HCT116 (cell line): ENCODE measurements around the gene TMEM266. TPM values are rescaled to one million over a fixed set of nuclear protein-coding genes. Genes with fewer than 3 reads are reported as not detected.

ENCODE experiments used
- ATAC-seq: fragments of 200-7000 bp; cut with Tn5 transposase; 2 replicates; pipeline ENCODE4 v1.9.1; 2020; ENCODE audit warnings: mild to moderate bottlenecking, moderate library complexity
- BruUV-seq: library from RNA; stranded (reverse); fragments of 400-500 nt; replicated peaks from 2 replicates; lab custom pipeline; 2021; lab: Mats Ljungman, UMichigan
- CTCF ChIA-PET: fragments of 300-600 bp; sonication (Branson Sonifier 250); formaldehyde crosslinking; loops from one replicate; lab custom pipeline; 2021; ENCODE audit warnings: antibody characterized with exemption; lab: Charles Lee
- POLR2A ChIA-PET: fragments of 300-600, 350-600 bp; sonication (Branson Sonifier 250); formaldehyde crosslinking; loops from one replicate; lab custom pipeline; 2021; ENCODE audit warnings: antibody characterized with exemption; lab: Charles Lee
- RAD21 ChIA-PET, 2 experiments: fragments of 300-600 bp; sonication (Branson Sonifier 250); formaldehyde crosslinking; loops; one replicate each; lab custom pipeline; 2023; ENCODE audit warnings: low total read pairs in 2 of 2; ENCODE audit not compliant: uncharacterized antibody in 2 of 2, unreplicated experiment in 2 of 2, low non-redundant PET in 1 of 2; lab: Charles Lee
- DNase-seq: peaks from one replicate; pipeline ENCODE4 v3.0.0-alpha.2; 2010; ENCODE audit warnings: low read depth, low spot score
- H2AFZ ChIP-seq: fragments of 200-600 bp; shearing (Covaris generic), sonication (generic); 2 replicates; pipeline ENCODE4 v1.6.1; 2017; ENCODE audit warnings: low read depth, mixed run types, mixed read lengths, antibody characterized with exemption, low read length; ENCODE audit not compliant: poor library complexity, severe bottlenecking
- H3K27ac ChIP-seq: 2 replicates; pipeline ENCODE4 v1.5.1; 2012; ENCODE audit warnings: low read depth, low read length
- H3K27me3 ChIP-seq: fragments of 200-600 bp; sonication (generic); 2 replicates; pipeline ENCODE4 v1.6.1; 2016; ENCODE audit warnings: mixed run types, low read length, mixed read lengths; ENCODE audit not compliant: insufficient read depth
- H3K36me3 ChIP-seq, 2 experiments: fragments of 200-500 bp in 1 of 2; fragments of 200-600 bp in 1 of 2; sonication (Bioruptor generic) in 1 of 2; sonication (generic) in 1 of 2; 2 replicates each; pipeline versions ENCODE4 v1.5.1 to v1.6.1; 2014 to 2016; ENCODE audit warnings: low read length in 2 of 2, inconsistent platforms in 1 of 2, mixed read lengths in 1 of 2, mixed run types in 1 of 2; ENCODE audit not compliant: insufficient read depth in 2 of 2, control insufficient read depth in 1 of 2
- H3K4me1 ChIP-seq, 2 experiments: fragments of 200-600 bp in 1 of 2; sonication (generic) in 1 of 2; 2 replicates each; pipeline versions ENCODE4 v1.5.1 to v1.6.1; 2012 to 2017; ENCODE audit warnings: low read length in 2 of 2, inconsistent platforms in 1 of 2, mild to moderate bottlenecking in 1 of 2, mixed read lengths in 1 of 2, mixed run types in 1 of 2, moderate library complexity in 1 of 2; ENCODE audit not compliant: insufficient read depth in 2 of 2, control insufficient read depth in 1 of 2
- H3K4me2 ChIP-seq: fragments of 200-600 bp; sonication (generic); 2 replicates; pipeline ENCODE4 v1.6.1; 2017; ENCODE audit warnings: mixed run types, low read length, mixed read lengths
- H3K4me3 ChIP-seq, 2 experiments: fragments of 200-600 bp in 1 of 2; sonication (generic) in 1 of 2; replicated peaks in 1 of 2; 2 replicates each; pipeline ENCODE4 v1.5.1; 2011 to 2016; ENCODE audit warnings: low read length in 2 of 2, control low read depth in 1 of 2, low read depth in 1 of 2, mild to moderate bottlenecking in 1 of 2, mixed read lengths in 1 of 2, mixed run types in 1 of 2
- H3K79me2 ChIP-seq: fragments of 200-600 bp; sonication (generic); 2 replicates; pipeline ENCODE4 v1.6.1; 2017; ENCODE audit warnings: mild to moderate bottlenecking, mixed run types, low read length, moderate library complexity, mixed read lengths; ENCODE audit not compliant: insufficient read depth
- H3K9ac ChIP-seq: fragments of 200-600 bp; sonication (generic); 2 replicates; pipeline ENCODE4 v1.6.1; 2016; ENCODE audit warnings: low read length, mixed read lengths
- H3K9me2 ChIP-seq: fragments of 200-600 bp; sonication (generic), shearing (Covaris generic); 2 replicates; pipeline ENCODE4 v1.6.1; 2017; ENCODE audit warnings: mixed run types, mild to moderate bottlenecking, moderate library complexity; ENCODE audit not compliant: insufficient read depth
- H3K9me3 ChIP-seq, 2 experiments: fragments of 200-500 bp in 1 of 2; fragments of 200-600 bp in 1 of 2; sonication (Bioruptor generic) in 1 of 2; sonication (generic) in 1 of 2; 2 replicates each; pipeline ENCODE4 v1.6.1; 2014 to 2017; ENCODE audit warnings: low read length in 2 of 2, mixed read lengths in 2 of 2, inconsistent platforms in 1 of 2, low read depth in 1 of 2, mild to moderate bottlenecking in 1 of 2, mixed run types in 1 of 2, moderate library complexity in 1 of 2; ENCODE audit not compliant: control insufficient read depth in 1 of 2, insufficient read depth in 1 of 2
- H4K20me1 ChIP-seq: fragments of 200-600 bp; sonication (generic), shearing (Covaris generic); 2 replicates; pipeline ENCODE4 v1.6.1; 2017; ENCODE audit warnings: mixed run types, mild to moderate bottlenecking, moderate library complexity; ENCODE audit not compliant: insufficient read depth
- CBX3 ChIP-seq: IDR thresholded peaks from 2 replicates; pipeline ENCODE4 v1.6.1; 2012; ENCODE audit warnings: low read depth
- CEBPB ChIP-seq: IDR thresholded peaks from 2 replicates; pipeline ENCODE4 v1.6.1; 2012; ENCODE audit warnings: low read depth
- EGR1 ChIP-seq: IDR thresholded peaks from 2 replicates; pipeline ENCODE4 v1.6.1; 2012; ENCODE audit warnings: low read depth
- ELF1 ChIP-seq: IDR thresholded peaks from 2 replicates; pipeline ENCODE4 v1.6.1; 2012; ENCODE audit warnings: low read depth, borderline replicate concordance
- EZH2phosphoT487 ChIP-seq: fragments of 200-600 bp; IDR thresholded peaks from 2 replicates; pipeline ENCODE4 v1.6.1; 2018; ENCODE audit warnings: antibody characterized with exemption, borderline replicate concordance
- FOSL1 ChIP-seq: IDR thresholded peaks from 2 replicates; pipeline ENCODE4 v1.6.1; 2012; ENCODE audit warnings: low read depth
- JUND ChIP-seq: IDR thresholded peaks from 2 replicates; pipeline ENCODE4 v1.6.1; 2012
- POLR2A ChIP-seq: IDR thresholded peaks from 2 replicates; pipeline ENCODE4 v1.7.0; 2011; ENCODE audit warnings: borderline replicate concordance; ENCODE audit not compliant: insufficient read depth, insufficient read length; ENCODE audit errors: extremely low read depth
- POLR2AphosphoS5 ChIP-seq: IDR thresholded peaks from 2 replicates; pipeline ENCODE4 v1.6.1; 2011; ENCODE audit warnings: mild to moderate bottlenecking, low read depth, low read length, moderate library complexity
- RAD21 ChIP-seq: IDR thresholded peaks from 2 replicates; pipeline ENCODE4 v1.6.1; 2012; ENCODE audit warnings: low read depth, mild to moderate bottlenecking
- SRF ChIP-seq: IDR thresholded peaks from 2 replicates; pipeline ENCODE4 v1.6.1; 2012; ENCODE audit warnings: low read depth
- TCF7L2 ChIP-seq: IDR thresholded peaks from 2 replicates; pipeline ENCODE4 v1.7.0; 2011; ENCODE audit warnings: borderline replicate concordance, inconsistent platforms; ENCODE audit not compliant: insufficient read depth, insufficient read length; ENCODE audit errors: extremely low read depth
- YY1 ChIP-seq: IDR thresholded peaks from 2 replicates; pipeline ENCODE4 v1.6.1; 2011; ENCODE audit warnings: low read length, low read depth, moderate library complexity, mild to moderate bottlenecking; ENCODE audit not compliant: insufficient replicate concordance; ENCODE audit errors: extremely low read depth
- intact Hi-C: fragments of 100-400 bp; cut with micrococcal nuclease; formaldehyde crosslinking; loops from 2 replicates; pipeline ENCODE4 v1.10.0; 2022
- total RNA-seq: library from RNA; stranded (reverse); gene quantifications from one replicate; pipeline ENCODE4 v1.2.1, GENCODE V29; 2021; ENCODE audit not compliant: unreplicated experiment
- TF ChIP-seq, protein P1 (sequence below): IDR thresholded peaks from 2 replicates; pipeline ENCODE4 v1.6.1; 2012; ENCODE audit warnings: low read depth
- TF ChIP-seq, protein P2 (sequence below): IDR thresholded peaks from 2 replicates; pipeline ENCODE4 v1.6.1; 2012
- TF ChIP-seq, protein P3 (sequence below): IDR thresholded peaks from 2 replicates; pipeline ENCODE4 v1.6.1; 2012

TMEM266 gene
- total RNA-seq, 1 experiment from 2014 or later = 0.91 TPM

DNA sequence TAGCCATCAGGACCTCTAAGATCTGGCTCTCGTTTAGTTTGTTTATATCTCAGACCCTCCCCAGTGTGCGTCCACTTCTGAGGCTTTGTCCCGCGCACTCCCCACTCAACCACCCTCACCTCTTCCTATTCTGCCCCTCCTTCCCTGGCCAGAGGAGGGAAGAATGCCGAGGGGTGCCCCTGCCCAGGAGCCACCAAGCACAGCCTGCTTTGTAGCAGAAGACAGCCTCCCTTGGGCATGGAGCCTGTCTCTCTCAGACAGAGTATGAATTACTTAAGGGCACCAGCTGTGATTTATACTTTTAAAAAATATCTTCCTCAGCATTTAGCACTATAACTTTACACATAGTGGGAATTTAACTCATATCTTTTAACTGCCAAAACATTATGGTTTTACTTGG, 6.0 kb downstream of the TMEM266 start (continued):
- TF ChIP-seq, protein P1, sequence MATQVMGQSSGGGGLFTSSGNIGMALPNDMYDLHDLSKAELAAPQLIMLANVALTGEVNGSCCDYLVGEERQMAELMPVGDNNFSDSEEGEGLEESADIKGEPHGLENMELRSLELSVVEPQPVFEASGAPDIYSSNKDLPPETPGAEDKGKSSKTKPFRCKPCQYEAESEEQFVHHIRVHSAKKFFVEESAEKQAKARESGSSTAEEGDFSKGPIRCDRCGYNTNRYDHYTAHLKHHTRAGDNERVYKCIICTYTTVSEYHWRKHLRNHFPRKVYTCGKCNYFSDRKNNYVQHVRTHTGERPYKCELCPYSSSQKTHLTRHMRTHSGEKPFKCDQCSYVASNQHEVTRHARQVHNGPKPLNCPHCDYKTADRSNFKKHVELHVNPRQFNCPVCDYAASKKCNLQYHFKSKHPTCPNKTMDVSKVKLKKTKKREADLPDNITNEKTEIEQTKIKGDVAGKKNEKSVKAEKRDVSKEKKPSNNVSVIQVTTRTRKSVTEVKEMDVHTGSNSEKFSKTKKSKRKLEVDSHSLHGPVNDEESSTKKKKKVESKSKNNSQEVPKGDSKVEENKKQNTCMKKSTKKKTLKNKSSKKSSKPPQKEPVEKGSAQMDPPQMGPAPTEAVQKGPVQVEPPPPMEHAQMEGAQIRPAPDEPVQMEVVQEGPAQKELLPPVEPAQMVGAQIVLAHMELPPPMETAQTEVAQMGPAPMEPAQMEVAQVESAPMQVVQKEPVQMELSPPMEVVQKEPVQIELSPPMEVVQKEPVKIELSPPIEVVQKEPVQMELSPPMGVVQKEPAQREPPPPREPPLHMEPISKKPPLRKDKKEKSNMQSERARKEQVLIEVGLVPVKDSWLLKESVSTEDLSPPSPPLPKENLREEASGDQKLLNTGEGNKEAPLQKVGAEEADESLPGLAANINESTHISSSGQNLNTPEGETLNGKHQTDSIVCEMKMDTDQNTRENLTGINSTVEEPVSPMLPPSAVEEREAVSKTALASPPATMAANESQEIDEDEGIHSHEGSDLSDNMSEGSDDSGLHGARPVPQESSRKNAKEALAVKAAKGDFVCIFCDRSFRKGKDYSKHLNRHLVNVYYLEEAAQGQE = no peak
- no peak for TF ChIP-seq EGR1
- TF ChIP-seq JUND = no peak
- TF ChIP-seq EZH2phosphoT487 = no peak
- no peak for TF ChIP-seq RAD21

DNA sequence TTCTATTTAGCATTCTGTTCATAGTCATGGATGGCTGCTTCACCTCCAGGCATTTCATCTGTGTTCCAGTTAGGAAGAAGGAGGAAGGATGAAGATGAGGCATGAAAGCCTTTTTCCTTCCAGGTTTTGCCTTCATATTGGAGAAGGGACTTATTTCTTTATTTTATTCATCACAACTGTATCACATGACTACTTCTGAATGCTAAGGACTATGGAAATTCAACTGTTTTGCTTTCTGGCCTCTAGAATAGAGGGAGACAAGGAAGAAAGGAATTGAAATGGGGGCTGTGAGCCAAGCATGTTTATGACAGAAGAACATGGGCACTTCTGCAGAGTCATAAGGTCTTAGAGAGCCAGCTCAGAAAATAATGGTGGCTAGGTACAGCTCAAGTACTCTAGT, 10.4 kb downstream of the TMEM266 start:
- H3K27ac ChIP-seq = no peak overlapping the region
- RAD21 ChIA-PET = no interaction called here
- H3K9ac ChIP-seq = no peak overlapping the region
- ATAC-seq (no peak), DNase-seq (no peak)
- POLR2A ChIA-PET = no interaction called here
- TF ChIP-seq ELF1 = no peak
- no peak for TF ChIP-seq YY1
- TF ChIP-seq, protein P2, sequence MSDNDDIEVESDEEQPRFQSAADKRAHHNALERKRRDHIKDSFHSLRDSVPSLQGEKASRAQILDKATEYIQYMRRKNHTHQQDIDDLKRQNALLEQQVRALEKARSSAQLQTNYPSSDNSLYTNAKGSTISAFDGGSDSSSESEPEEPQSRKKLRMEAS = no peak
- TF ChIP-seq, protein P3, sequence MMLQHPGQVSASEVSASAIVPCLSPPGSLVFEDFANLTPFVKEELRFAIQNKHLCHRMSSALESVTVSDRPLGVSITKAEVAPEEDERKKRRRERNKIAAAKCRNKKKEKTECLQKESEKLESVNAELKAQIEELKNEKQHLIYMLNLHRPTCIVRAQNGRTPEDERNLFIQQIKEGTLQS = no peak
- TF ChIP-seq POLR2A = no peak
- TF ChIP-seq TCF7L2 = no peak
- TF ChIP-seq FOSL1 = no peak
- TF ChIP-seq POLR2AphosphoS5 = no peak
- TF ChIP-seq RAD21 = no peak
- TF ChIP-seq EZH2phosphoT487 = no peak
- TF ChIP-seq CEBPB = no peak
- TF ChIP-seq CBX3 = no peak
- TF ChIP-seq JUND = no peak
- TF ChIP-seq, protein P1 = no peak
- TF ChIP-seq SRF = no peak
- no peak for TF ChIP-seq EGR1
- no peaks in the 10 kb centered on the region for H3K79me2 ChIP-seq
- peaks cover 0 to 4% of the 10 kb centered on the region in 2 experiments; a peak in 1 of 4 replicates for H3K4me1 ChIP-seq
- H2AFZ ChIP-seq = no peak overlapping the region
- H4K20me1 ChIP-seq = no peaks in the 10 kb centered on the region
- CTCF ChIA-PET = no interaction called here
- H3K9me2 ChIP-seq = no peaks in the 10 kb centered on the region
- H3K27me3 ChIP-seq = no peaks in the 10 kb centered on the region
- no peaks in the 10 kb centered on the region for H3K9me3 ChIP-seq
- intact Hi-C loops = no loop called here
- no peak overlapping the region for H3K4me2 ChIP-seq
- no TSS peak for BruUV-seq
- H3K4me3 ChIP-seq = no peak overlapping the region
- no peaks in the 10 kb centered on the region for H3K36me3 ChIP-seq
